Effector memory CD4-positive, alpha-beta T cell (primary cell): ENCODE measurements around the gene PTGIR.

Experiments used
- DNase-seq, 3 donors: peaks; one replicate each; pipeline ENCODE4 v3.0.0-alpha.2; 2020
- H3K27ac ChIP-seq: 2 replicates; pipeline ENCODE4 v1.7.0; 2013; ENCODE audit warnings: mild to moderate bottlenecking, low read length, moderate library complexity; ENCODE audit not compliant: insufficient read depth, poor library complexity, severe bottlenecking
- H3K27me3 ChIP-seq: replicated peaks from 2 replicates; pipeline ENCODE4 v1.7.0; 2013; ENCODE audit warnings: mild to moderate bottlenecking, low read length; ENCODE audit not compliant: insufficient read depth, control insufficient read depth, poor library complexity, severe bottlenecking
- H3K36me3 ChIP-seq: 2 replicates; pipeline ENCODE4 v1.7.0; 2013; ENCODE audit warnings: mild to moderate bottlenecking, low read length, moderate library complexity; ENCODE audit not compliant: control insufficient read depth, insufficient read depth
- H3K4me1 ChIP-seq: 2 replicates; pipeline ENCODE4 v1.7.0; 2013; ENCODE audit warnings: low read length, mild to moderate bottlenecking; ENCODE audit not compliant: control insufficient read depth, insufficient read depth, poor library complexity, severe bottlenecking
- H3K4me3 ChIP-seq: 2 replicates; pipeline ENCODE4 v1.7.0; 2013; ENCODE audit warnings: low read length, low read depth, mild to moderate bottlenecking; ENCODE audit not compliant: insufficient read depth, poor library complexity, severe bottlenecking
- H3K9me3 ChIP-seq: 2 replicates; pipeline ENCODE4 v1.7.0; 2013; ENCODE audit warnings: mild to moderate bottlenecking, low read length, moderate library complexity; ENCODE audit not compliant: control insufficient read depth

The PTGIR gene

GRCh38 chr19:46607448-46607841 is 17.4 kb downstream of the PTGIR start:
- no peak for DNase-seq
- no peaks in the 10 kb centered on the region for H3K9me3 ChIP-seq
- peaks cover 51% of the 10 kb centered on the region for H3K36me3 ChIP-seq
- no peaks in the 10 kb centered on the region for H3K27me3 ChIP-seq
- H3K27ac ChIP-seq: no peak overlapping the region
- peaks cover 39% of the 10 kb centered on the region for H3K4me1 ChIP-seq
- no peak overlapping the region for H3K4me3 ChIP-seq

- H3K4me1 ChIP-seq: peaks cover 41% of the 10 kb centered on the region
- DNase-seq: no peak
- peaks cover 51% of the 10 kb centered on the region for H3K36me3 ChIP-seq
- no peaks in the 10 kb centered on the region for H3K27me3 ChIP-seq
- H3K27ac ChIP-seq: no peak overlapping the region
- no peak overlapping the region for H3K4me3 ChIP-seq
- H3K9me3 ChIP-seq: no peaks in the 10 kb centered on the region
These were observed 18.0 kb downstream of the PTGIR start for GRCh38 chr19:46606681-46607447.

- no peak overlapping the region for H3K27ac ChIP-seq
These were observed 18.9 kb downstream of the PTGIR start for GRCh38 chr19:46606019-46606418.

GRCh38 chr19:46605356-46605821 is 19.5 kb downstream of the PTGIR start:
- Histone ChIP-seq H3K27me3 (no peaks in the 10 kb centered on the region), H3K4me3 (no peak overlapping the region), H3K36me3 (peaks cover 51% of the 10 kb centered on the region), H3K4me1 (peaks cover 27% of the 10 kb centered on the region), H3K9me3 (no peaks in the 10 kb centered on the region), H3K27ac (no peak overlapping the region)
- DNase-seq: no peak

More at GRCh38 chr19:46606019-46606418, 18.9 kb downstream of the PTGIR start:
- no peaks in the 10 kb centered on the region for H3K27me3 ChIP-seq
- no peak for DNase-seq
- no peaks in the 10 kb centered on the region for H3K9me3 ChIP-seq
- peaks cover 33% of the 10 kb centered on the region for H3K4me1 ChIP-seq
- H3K36me3 ChIP-seq: peaks cover 51% of the 10 kb centered on the region
- no peak overlapping the region for H3K4me3 ChIP-seq

- Histone ChIP-seq H3K9me3 (no peaks in the 10 kb centered on the region), H3K36me3 (peaks cover 48% of the 10 kb centered on the region)
- DNase-seq: no peak
These were observed 20.0 kb downstream of the PTGIR start for GRCh38 chr19:46604781-46605355.

GRCh38 chr19:46603752-46604231 is 21.1 kb downstream of the PTGIR start:
- DNase-seq: no peak
- Histone ChIP-seq H3K4me3 (peak overlapping the region; percentile 96), H3K9me3 (no peaks in the 10 kb centered on the region), H3K27me3 (no peaks in the 10 kb centered on the region), H3K36me3 (peaks cover 37% of the 10 kb centered on the region), H3K4me1 (peaks cover 23% of the 10 kb centered on the region), H3K27ac (peak overlapping the region; percentile 77)

More at GRCh38 chr19:46604781-46605355, 20.0 kb downstream of the PTGIR start:
- Histone ChIP-seq H3K4me1 (peaks cover 23% of the 10 kb centered on the region), H3K4me3 (no peak overlapping the region), H3K27me3 (no peaks in the 10 kb centered on the region), H3K27ac (no peak overlapping the region)

GRCh38 chr19:46603195-46603637 is 21.7 kb downstream of the PTGIR start:
- Histone ChIP-seq H3K27ac (peak overlapping the region; percentile 77), H3K4me1 (peaks cover 23% of the 10 kb centered on the region), H3K9me3 (no peaks in the 10 kb centered on the region), H3K36me3 (peaks cover 32% of the 10 kb centered on the region), H3K4me3 (peak overlapping the region; percentile 96), H3K27me3 (no peaks in the 10 kb centered on the region)
- no peak for DNase-seq

- H3K27ac ChIP-seq: peak overlapping the region; percentile 77
- DNase-seq: no peak
These were observed 22.3 kb downstream of the PTGIR start for GRCh38 chr19:46602392-46603194.

GRCh38 chr19:46601318-46602224 is 23.3 kb downstream of the PTGIR start, which contains the start of gene CALM3:
CALM3 (plus strand) TSS chr19:46601330; CDS start chr19:46601435, 105 bp downstream.
- H3K27ac ChIP-seq: peak within 1 kb of the TSS; percentile 100
- no peak for DNase-seq
- H3K27me3 ChIP-seq: no peaks in the 10 kb centered on the region
- peak within 1 kb of the TSS; percentile 96 for H3K4me3 ChIP-seq
- H3K4me1 ChIP-seq: peaks cover 23% of the 10 kb centered on the region
- H3K9me3 ChIP-seq: no peaks in the 10 kb centered on the region
- H3K36me3 ChIP-seq: peaks cover 15% of the 10 kb centered on the region

More at GRCh38 chr19:46602392-46603194, 22.3 kb downstream of the PTGIR start:
- H3K27me3 ChIP-seq: no peaks in the 10 kb centered on the region
- H3K4me1 ChIP-seq: peaks cover 23% of the 10 kb centered on the region
- H3K9me3 ChIP-seq: no peaks in the 10 kb centered on the region
- peak overlapping the region; percentile 96 for H3K4me3 ChIP-seq
- peaks cover 25% of the 10 kb centered on the region for H3K36me3 ChIP-seq
